Measurements from ENCODE around the gene CDK19.

DNA sequence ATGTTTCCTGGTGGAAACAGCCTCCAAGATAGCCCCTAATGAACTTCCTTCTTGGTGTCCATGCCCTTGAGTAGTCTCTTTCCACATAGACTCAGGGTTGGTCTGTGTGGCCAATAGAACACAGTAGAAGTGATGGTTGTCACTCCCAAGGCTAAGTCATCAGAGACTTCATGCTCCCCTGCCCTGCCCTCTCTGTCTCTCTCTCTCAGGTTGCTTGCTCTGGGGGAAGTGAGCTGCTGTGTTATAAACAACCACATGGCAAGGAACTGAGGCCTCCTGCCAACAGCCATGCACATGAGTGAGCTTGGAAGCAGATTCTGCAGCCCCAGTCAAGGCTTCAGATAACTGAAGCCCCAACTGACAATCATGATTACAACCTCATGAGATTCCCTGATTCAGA is 253.6 kb downstream of the CDK19 start:
- TF ChIP-seq, protein P1, sequence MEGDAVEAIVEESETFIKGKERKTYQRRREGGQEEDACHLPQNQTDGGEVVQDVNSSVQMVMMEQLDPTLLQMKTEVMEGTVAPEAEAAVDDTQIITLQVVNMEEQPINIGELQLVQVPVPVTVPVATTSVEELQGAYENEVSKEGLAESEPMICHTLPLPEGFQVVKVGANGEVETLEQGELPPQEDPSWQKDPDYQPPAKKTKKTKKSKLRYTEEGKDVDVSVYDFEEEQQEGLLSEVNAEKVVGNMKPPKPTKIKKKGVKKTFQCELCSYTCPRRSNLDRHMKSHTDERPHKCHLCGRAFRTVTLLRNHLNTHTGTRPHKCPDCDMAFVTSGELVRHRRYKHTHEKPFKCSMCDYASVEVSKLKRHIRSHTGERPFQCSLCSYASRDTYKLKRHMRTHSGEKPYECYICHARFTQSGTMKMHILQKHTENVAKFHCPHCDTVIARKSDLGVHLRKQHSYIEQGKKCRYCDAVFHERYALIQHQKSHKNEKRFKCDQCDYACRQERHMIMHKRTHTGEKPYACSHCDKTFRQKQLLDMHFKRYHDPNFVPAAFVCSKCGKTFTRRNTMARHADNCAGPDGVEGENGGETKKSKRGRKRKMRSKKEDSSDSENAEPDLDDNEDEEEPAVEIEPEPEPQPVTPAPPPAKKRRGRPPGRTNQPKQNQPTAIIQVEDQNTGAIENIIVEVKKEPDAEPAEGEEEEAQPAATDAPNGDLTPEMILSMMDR (IDR thresholded peaks at IDR 0.05; ENCODE audit: low read length) = no peak
- no peak for TF ChIP-seq EZH2 (IDR thresholded peaks at IDR 0.05; ENCODE audit: borderline replicate concordance, low read length)

All from OCI-LY1 (cell line).